NCI-H2227 (cell line): ENCODE data around the gene CNPPD1.

ENCODE experiments used
- DNase-seq: peaks from one replicate; lab custom pipeline; 2025; ENCODE audit not compliant: unreplicated experiment; lab: John Stamatoyannopoulos, UW

The CNPPD1 gene

DNA sequence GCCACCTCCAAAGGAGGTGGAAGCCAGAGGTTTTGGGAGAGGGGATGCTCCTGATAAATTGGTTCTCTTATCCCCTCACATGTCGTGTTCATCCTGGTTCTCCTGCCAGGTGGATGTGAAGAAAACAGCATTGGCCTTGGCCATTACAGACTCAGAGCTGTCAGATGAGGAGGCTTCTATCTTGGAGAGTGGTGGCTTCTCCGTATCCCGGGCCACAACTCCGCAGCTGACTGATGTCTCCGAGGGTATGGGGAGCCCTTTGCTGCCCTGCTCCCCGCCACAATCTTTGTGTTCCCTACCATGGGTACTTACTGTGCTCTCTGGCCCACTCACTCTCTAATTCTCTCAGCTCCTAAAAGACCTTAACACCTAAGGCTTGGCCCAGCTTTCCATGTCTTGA is 4.8 kb upstream of the CNPPD1 start:
- DNase-seq = no peak

GRCh38 chr2:219180961-219181360 is 4.2 kb upstream of the CNPPD1 start:
- DNase-seq = no peak

DNA sequence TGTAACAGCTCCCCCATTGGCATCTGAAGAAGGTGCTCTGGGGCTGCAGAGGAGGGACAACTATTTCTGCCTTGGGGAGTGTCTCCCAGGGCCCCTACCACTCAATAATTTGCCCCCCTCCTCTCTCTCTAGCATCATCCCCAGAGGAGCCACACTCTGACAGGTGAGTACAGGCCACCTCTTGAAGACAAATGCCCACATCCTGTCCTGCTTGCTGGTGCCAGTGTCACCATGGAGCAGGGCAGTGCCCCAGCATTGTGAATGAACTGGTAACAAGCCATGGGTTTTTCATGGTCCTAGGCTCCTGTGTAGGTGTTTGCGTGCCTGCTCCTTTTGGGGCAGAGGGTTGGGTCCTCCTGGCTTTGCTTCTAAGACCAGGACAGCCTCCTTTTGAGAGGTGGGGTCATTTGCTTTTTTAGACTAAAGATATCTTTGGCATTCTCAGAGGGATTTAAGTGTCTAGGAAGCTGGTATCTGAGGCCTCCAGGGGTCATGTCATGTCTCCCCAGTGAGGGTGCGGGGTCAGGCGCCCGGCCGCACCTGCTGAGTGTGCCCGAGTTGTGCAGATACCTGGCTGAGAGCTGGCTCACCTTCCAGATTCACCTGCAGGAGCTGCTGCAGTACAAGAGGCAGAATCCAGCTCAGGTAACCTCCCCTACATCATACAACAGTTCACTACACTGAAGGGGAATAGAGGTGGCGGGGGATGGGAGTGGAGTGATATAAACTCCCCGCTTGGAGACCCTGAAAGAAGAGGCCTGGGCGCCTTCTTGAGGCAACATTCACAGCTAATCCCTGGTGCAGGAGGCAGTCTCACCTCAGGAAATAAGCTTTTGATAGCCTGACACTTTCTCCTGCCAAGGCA is 3.1 kb upstream of the CNPPD1 start:
- no peak for DNase-seq

GRCh38 chr2:219178377-219179175 is 1.9 kb upstream of the CNPPD1 start:
- peak; percentile 76 for DNase-seq

GRCh38 chr2:219177552-219178376 is 1.0 kb upstream of the CNPPD1 start, which contains the start of gene RETREG2:
TSS of gene RETREG2 (plus strand) at chr2:219178275. CDS start at chr2:219178353, 78 bp downstream.
- peak; percentile 92 for DNase-seq

DNA sequence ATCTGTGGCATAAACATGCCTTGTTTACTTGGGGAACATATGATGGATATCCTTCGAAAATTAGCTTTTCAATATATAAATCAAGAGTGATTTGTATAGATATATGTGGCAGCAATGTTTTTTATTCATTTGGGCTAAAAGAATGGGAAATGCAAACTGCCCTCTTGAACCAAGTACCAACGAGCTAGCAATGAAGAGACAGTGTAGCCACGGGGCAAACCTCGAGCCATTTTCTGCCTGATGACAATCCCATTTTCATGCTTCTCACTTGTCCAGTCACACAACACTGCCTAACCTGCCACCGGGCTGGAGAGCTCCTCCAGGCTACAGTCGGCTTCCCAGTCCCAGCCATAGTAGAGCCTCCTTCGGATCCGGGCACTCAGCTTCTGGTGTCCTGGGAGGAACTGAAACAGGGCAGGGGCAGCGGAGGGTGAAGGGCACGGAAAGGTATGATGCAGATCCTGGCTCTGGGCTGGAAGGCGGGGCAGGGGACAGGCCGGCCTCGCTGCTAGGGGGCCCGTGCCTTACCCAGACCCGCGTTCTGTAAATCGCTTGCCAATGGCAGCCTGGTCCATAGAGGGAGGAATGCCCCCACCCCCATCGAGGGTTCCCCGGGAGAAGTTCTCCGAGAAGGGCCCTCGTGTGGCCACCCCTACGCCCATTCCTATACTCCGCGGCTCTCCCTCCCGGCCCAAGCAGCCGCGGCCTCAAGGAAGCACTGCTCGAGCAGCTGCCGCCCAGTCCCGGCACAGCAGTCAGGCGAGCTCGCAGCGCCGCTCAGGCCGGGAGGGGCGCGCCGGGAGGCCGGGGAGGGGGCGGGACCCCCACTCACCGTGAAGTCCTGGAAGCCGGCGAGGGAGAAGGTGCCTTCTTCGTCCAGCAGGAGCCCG is 552 bp downstream of the CNPPD1 start:
- peak; percentile 82 for DNase-seq

- DNase-seq = no peak
Observed at GRCh38 chr2:219175486-219175885, 1.2 kb downstream of the CNPPD1 start.

GRCh38 chr2:219174801-219175200 is 1.9 kb downstream of the CNPPD1 start:
- no peak for DNase-seq

- no peak for DNase-seq
Observed at GRCh38 chr2:219174146-219174545, 2.6 kb downstream of the CNPPD1 start.

- no peak for DNase-seq
Observed at GRCh38 chr2:219173176-219173575, 3.5 kb downstream of the CNPPD1 start.

DNA sequence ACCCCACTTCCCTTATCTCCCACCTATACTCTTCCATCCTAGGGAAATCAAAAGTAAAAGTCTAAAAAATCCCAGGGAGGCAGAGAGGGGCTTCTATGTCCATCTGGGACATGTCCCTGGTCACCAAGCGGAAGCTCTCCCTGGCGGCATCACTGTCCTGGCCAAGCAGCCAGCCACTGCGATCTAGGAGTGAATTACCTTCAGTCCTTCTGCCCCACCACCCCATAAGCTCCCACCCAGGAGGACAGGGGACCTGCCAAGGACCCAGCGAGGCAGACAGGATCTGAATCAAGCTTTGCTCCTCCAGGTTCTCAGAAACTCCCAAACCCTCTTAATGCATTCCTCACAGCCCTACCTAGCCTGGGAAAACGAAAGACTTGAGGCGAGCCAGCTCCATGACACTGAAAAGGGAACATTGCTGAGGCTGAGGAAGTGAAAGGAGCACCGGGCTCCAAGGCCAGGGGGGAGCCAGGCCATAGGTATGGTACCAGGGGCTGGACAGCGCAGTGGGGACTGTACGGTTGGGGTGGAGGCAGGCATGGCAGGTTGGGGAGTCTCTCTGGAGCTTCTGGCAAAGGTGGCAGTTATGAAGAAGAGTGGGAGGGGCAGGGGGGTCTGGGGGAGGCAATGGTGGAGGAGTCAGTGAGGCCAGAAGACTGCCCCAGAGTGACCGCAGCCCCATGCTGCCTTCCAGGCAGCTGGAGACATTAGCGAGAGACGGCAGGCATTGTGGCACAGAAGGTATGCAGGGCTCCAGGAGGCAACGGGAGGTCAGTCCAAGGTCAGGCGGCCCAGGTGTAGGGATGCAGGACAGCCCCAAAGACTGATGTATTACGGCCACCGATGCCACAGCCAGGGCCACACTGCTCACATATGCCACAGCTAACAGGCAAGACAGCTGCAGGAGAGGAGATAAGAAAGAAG is 4.2 kb downstream of the CNPPD1 start:
- no peak for DNase-seq

- peak; percentile 63 for DNase-seq
Observed at GRCh38 chr2:219171231-219171651, 5.5 kb downstream of the CNPPD1 start.

GRCh38 chr2:219169930-219170654 is 6.6 kb downstream of the CNPPD1 start, which contains the start of gene SLC23A3:
TSS of gene SLC23A3 (minus strand) at chr2:219170029. CDS start at chr2:219169984, 45 bp downstream.
- no peak for DNase-seq

DNA sequence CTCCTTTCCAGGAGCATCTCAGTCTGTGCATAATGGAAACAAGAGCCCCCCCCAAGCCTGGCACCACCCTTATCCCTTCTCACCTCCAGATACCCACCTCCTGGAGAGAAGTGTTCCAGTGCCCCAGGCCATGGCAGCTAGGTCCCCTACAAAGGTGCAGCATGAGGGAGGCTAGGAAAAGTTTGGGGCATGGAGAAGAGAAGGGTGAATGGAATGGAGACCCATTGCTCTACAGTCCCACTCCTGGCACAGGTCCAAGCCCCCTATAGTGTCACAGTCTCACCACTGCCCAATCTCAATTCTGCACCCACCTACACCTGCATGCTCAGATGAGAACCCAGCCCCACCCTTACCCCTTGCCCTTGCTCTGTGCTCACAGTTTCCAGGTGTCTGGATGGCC is 7.8 kb downstream of the CNPPD1 start:
- no peak for DNase-seq

DNA sequence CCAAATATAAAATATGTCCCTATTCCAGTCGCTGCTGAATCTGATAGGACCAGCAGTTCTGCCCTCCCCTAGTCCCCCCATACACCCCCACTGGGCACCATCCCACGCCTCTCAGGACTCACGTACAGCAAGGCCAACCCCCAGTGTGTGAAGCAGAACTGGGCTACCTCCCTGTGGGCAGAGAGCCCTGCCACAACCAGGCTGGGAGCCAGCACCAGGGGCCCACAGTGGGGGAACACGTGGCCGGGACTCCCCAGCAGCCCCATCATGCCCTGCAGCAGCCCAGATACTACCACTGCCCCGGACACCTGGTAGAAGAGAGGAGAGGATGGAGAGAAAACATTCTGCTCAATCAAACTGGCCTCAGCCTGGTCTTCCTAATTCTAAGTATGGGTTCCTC is 8.2 kb downstream of the CNPPD1 start:
- DNase-seq = no peak

GRCh38 chr2:219167997-219168396 is 8.7 kb downstream of the CNPPD1 start:
- DNase-seq = no peak

DNA sequence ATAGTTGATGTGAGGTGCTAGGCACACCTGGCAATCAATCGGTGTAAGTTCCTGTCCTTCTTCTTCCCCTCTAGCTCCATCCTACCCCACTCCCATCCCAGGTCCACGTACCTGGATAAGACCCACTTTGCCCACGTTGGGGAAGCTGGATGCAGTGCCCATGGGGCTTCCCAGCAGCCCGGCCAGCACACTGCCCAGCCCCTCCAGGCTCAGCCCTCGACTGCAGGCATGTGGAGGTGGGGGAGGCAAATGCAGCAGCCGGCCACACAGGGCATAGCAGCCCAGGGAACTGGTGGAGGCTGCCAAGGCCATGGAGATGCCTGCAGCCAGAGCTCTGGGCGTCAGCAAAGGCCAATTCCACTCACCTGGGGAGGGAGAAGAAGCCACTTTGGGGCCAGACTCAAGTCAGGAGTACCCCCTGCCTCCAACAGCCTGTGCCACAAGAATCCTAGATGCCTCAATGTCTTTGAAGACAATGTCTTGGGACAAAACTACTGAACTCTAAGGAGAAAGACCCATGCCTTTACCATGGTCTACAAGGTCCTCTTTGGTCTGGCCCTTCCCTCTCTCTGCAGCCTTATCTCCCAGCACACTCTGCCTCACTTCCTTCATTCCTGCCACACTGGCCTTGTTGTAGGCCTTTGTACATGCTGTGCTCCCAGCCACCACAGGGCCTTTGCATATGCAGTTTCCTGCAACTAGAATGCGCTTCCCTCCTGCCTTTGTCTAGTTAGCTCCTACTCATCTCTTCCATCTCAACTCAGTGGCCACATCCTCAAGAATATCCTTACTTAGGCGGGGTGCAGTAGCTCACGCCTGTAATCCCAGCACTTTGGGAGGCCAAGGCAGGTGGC is 11.4 kb downstream of the CNPPD1 start:
- DNase-seq = no peak
